MM.1S (cell line): ENCODE measurements around the gene CYP4F3.
"Not testable (repeated sequence)": the region's sequence is repeated elsewhere in the genome, so short reads cannot be mapped to it uniquely, and the experiment has no call there.

Experiments used
- DNase-seq: peaks from one replicate; pipeline ENCODE4 v3.0.0-alpha.2; 2015
- H2AFZ ChIP-seq: fragments of 300-600 bp; sonication (generic); 2 replicates; pipeline ENCODE4 v1.6.0; 2016; ENCODE audit warnings: antibody characterized with exemption, low read length
- H3F3A ChIP-seq: fragments of 300-600 bp; sonication (generic); 2 replicates; pipeline ENCODE4 v1.6.1; 2016; ENCODE audit warnings: mild to moderate bottlenecking, antibody characterized with exemption, low read length, moderate library complexity, mixed read lengths; ENCODE audit not compliant: insufficient read depth
- H3K27ac ChIP-seq: fragments of 300-600 bp; sonication (generic); 2 replicates; pipeline ENCODE4 v1.5.1; 2016; ENCODE audit warnings: mild to moderate bottlenecking, low read length
- H3K27me3 ChIP-seq: fragments of 300-600 bp; sonication (generic); replicated peaks from 2 replicates; pipeline ENCODE4 v1.6.0; 2016; ENCODE audit warnings: low read length; ENCODE audit not compliant: insufficient read depth
- H3K36me3 ChIP-seq: fragments of 300-600 bp; sonication (generic); replicated peaks from 2 replicates; pipeline ENCODE4 v1.6.1; 2016; ENCODE audit warnings: mild to moderate bottlenecking, low read length, mixed read lengths; ENCODE audit not compliant: insufficient read depth
- H3K4me1 ChIP-seq: fragments of 300-600 bp; sonication (generic); 2 replicates; pipeline ENCODE4 v1.6.1; 2016; ENCODE audit warnings: low read length, mixed read lengths
- H3K4me2 ChIP-seq: fragments of 300-600 bp; sonication (generic); 2 replicates; pipeline ENCODE4 v1.6.0; 2016; ENCODE audit warnings: low read depth, low read length
- H3K4me3 ChIP-seq: fragments of 300-600 bp; sonication (generic); 2 replicates; pipeline ENCODE4 v1.5.1; 2016; ENCODE audit warnings: low read length, mixed read lengths
- H3K79me2 ChIP-seq: fragments of 300-600 bp; sonication (generic); 2 replicates; pipeline ENCODE4 v1.6.1; 2016; ENCODE audit warnings: mixed run types, low read length, mixed read lengths
- H3K9ac ChIP-seq: fragments of 300-600 bp; sonication (generic); 2 replicates; pipeline ENCODE4 v1.6.1; 2016; ENCODE audit warnings: low read length, mixed read lengths
- H3K9me2 ChIP-seq: fragments of 300-600 bp; sonication (generic); replicated peaks from 2 replicates; pipeline ENCODE4 v1.6.1; 2016; ENCODE audit warnings: mild to moderate bottlenecking, low read length, mixed read lengths; ENCODE audit not compliant: insufficient read depth
- H3K9me3 ChIP-seq: fragments of 300-600 bp; sonication (generic); replicated peaks from 2 replicates; pipeline ENCODE4 v1.6.1; 2016; ENCODE audit warnings: mild to moderate bottlenecking, low read length, mixed read lengths; ENCODE audit not compliant: insufficient read depth
- H4K20me1 ChIP-seq: fragments of 300-600 bp; sonication (generic); 2 replicates; pipeline ENCODE4 v1.6.1; 2016; ENCODE audit warnings: mild to moderate bottlenecking, low read length, moderate library complexity, mixed read lengths; ENCODE audit not compliant: insufficient read depth
- EZH2 ChIP-seq: fragments of 300-600 bp; sonication (generic); optimal IDR thresholded peaks from 2 replicates; pipeline ENCODE3; 2017; ENCODE audit warnings: low read depth, mild to moderate bottlenecking, antibody characterized with exemption, low read length, mixed read lengths
- EZH2phosphoT487 ChIP-seq: fragments of 300-600 bp; sonication (generic); IDR thresholded peaks from 2 replicates; pipeline ENCODE4 v1.6.1; 2018; ENCODE audit warnings: antibody characterized with exemption, low read length
- TF ChIP-seq, protein P1 (sequence below): fragments of 300-600 bp; sonication (generic); IDR thresholded peaks from 2 replicates; pipeline ENCODE4 v1.5.1; 2016; ENCODE audit warnings: antibody characterized with exemption, low read length, mixed read lengths

Gene CYP4F3

DNA sequence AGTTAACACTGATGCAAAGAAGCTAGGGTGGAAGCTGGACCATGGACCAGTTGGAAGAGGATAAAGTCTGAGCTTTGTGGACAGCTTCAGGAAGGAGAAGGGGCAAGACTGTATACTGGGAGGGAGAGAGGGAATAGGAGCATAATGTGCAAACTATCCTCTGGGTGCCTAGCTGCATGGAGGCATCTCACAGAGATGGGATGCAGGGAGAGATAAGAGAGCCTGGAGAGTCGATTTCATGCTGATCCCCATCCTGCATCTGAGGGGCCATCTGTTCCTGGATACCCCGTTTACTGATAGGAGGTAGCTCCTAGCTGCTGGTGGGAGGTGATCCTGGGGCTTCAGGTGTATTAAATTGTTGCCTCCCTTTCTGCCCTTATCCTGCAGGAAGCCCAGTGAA, 8.8 kb downstream of the CYP4F3 start:
- DNase-seq, result no peak
- Histone ChIP-seq H3K4me2 (no peak overlapping the region), H3F3A (no peaks in the 10 kb centered on the region), H3K9ac (no peak overlapping the region), H4K20me1 (no peaks in the 10 kb centered on the region), H3K27me3 (peaks cover 55% of the 10 kb centered on the region), H3K4me3 (no peak overlapping the region), H3K27ac (no peak overlapping the region), H3K9me3 (no peaks in the 10 kb centered on the region), H2AFZ (no peak overlapping the region), H3K9me2 (no peaks in the 10 kb centered on the region), H3K79me2 (no peaks in the 10 kb centered on the region), H3K36me3 (no peaks in the 10 kb centered on the region), H3K4me1 (no peaks in the 10 kb centered on the region)
- no peak for TF ChIP-seq EZH2
- no peak for TF ChIP-seq EZH2phosphoT487
- TF ChIP-seq, protein P1, sequence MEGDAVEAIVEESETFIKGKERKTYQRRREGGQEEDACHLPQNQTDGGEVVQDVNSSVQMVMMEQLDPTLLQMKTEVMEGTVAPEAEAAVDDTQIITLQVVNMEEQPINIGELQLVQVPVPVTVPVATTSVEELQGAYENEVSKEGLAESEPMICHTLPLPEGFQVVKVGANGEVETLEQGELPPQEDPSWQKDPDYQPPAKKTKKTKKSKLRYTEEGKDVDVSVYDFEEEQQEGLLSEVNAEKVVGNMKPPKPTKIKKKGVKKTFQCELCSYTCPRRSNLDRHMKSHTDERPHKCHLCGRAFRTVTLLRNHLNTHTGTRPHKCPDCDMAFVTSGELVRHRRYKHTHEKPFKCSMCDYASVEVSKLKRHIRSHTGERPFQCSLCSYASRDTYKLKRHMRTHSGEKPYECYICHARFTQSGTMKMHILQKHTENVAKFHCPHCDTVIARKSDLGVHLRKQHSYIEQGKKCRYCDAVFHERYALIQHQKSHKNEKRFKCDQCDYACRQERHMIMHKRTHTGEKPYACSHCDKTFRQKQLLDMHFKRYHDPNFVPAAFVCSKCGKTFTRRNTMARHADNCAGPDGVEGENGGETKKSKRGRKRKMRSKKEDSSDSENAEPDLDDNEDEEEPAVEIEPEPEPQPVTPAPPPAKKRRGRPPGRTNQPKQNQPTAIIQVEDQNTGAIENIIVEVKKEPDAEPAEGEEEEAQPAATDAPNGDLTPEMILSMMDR, result no peak

DNA sequence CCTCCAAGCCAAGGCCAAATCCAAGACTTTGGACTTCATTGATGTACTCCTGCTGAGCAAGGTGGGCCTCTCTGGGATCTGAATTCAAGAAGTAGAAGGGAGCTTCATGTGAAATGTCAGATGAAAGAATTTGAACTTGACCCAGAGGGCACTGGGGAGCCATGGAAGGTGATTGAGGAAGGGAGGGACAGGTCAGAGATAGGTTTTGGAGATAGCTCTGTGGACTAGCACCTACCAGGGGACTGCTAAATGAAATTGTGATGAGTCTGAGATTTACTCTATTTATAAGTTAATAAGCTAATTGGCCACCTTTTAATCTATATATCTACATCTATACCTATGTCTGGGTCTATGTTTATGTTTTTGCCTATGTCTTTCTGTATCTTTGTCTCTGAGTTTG, 9.4 kb downstream of the CYP4F3 start:
- H4K20me1 ChIP-seq, H3F3A ChIP-seq, DNase-seq, H3K4me1 ChIP-seq, H3K9ac ChIP-seq, H3K27ac ChIP-seq, H3K4me2 ChIP-seq, H3K9me2 ChIP-seq, H3K79me2 ChIP-seq, H3K4me3 ChIP-seq, H3K36me3 ChIP-seq, H2AFZ ChIP-seq, H3K9me3 ChIP-seq: not testable (repeated sequence)
- peaks cover 56% of the 10 kb centered on the region for H3K27me3 ChIP-seq

DNA sequence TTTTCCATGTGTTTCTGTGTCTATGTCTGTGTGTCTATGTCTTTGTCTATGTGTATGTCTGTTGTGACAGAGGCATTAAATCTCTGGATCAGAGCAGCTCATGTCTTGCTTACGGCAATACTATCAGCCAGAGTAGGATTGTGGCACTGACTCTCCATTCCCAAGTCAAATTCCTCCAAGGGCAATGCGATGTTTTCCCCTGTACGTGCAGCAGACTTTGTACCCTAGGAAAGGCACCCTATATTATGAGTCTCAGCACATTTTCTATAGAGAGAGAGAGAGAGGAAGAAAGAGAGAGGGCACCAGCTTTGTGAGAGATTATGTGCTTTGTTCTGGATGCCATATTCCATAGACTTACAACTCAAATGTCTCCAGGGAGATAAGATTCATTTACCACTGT, 11.1 kb downstream of the CYP4F3 start:
- Histone ChIP-seq H3K4me1 (no peaks in the 10 kb centered on the region), H2AFZ (no peak overlapping the region), H3K9ac (no peak overlapping the region), H3K9me2 (no peaks in the 10 kb centered on the region), H4K20me1 (no peaks in the 10 kb centered on the region), H3K27me3 (peaks cover 53% of the 10 kb centered on the region), H3K9me3 (no peaks in the 10 kb centered on the region), H3K79me2 (no peaks in the 10 kb centered on the region), H3K36me3 (no peaks in the 10 kb centered on the region), H3K4me3 (no peak overlapping the region), H3F3A (no peaks in the 10 kb centered on the region), H3K27ac (no peak overlapping the region), H3K4me2 (no peak overlapping the region)
- DNase-seq, result no peak
- TF ChIP-seq, protein P1, result no peak
- no peak for TF ChIP-seq EZH2phosphoT487
- no peak for TF ChIP-seq EZH2

DNA sequence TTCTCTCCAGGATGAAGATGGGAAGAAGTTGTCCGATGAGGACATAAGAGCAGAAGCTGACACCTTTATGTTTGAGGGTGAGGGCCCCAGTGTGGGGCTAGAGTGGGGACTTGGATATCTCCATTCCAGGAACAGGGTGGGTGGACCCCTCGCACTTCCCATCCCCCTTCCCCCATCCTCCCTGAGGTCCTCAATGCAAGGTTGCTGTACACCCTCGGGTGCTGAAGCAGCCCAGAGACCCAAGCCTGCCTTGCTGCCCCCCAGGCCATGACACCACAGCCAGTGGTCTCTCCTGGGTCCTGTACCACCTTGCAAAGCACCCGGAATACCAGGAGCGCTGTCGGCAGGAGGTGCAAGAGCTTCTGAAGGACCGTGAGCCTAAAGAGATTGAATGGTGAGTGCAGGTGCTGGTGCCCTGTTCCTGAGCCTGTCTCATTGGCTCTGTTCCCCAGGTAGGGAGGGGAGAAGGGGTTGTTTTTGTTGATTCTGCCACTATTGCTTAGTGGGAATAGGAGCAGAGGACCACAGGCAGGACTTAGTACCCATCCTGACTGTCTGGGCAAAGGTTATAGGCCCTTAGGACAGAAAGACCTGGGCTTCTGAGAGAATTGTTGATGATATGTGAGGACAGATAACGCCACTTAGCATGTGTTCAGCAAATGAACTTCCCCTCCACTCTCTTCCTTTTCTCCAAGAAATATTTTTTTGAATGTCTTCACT, 12.0 kb downstream of the CYP4F3 start:
- peaks cover 52% of the 10 kb centered on the region for H3K27me3 ChIP-seq
- H3K4me3 ChIP-seq, result no peak overlapping the region
- TF ChIP-seq, protein P1, result no peak
- TF ChIP-seq EZH2, result no peak
- TF ChIP-seq EZH2phosphoT487, result no peak
- H3K79me2 ChIP-seq, result no peaks in the 10 kb centered on the region
- H3K9me3 ChIP-seq, result no peaks in the 10 kb centered on the region
- H3F3A ChIP-seq, result no peaks in the 10 kb centered on the region
- H2AFZ ChIP-seq, result no peak overlapping the region
- H3K27ac ChIP-seq, result no peak overlapping the region
- no peak overlapping the region for H3K4me2 ChIP-seq
- H4K20me1 ChIP-seq, result no peaks in the 10 kb centered on the region
- H3K4me1 ChIP-seq, result no peaks in the 10 kb centered on the region
- no peak for DNase-seq
- H3K36me3 ChIP-seq, result no peaks in the 10 kb centered on the region
- no peaks in the 10 kb centered on the region for H3K9me2 ChIP-seq
- H3K9ac ChIP-seq, result no peak overlapping the region
